Activated gamma-delta T cell (primary cell): ENCODE data around the gene MAN2A2.

Experiments used
- DNase-seq: peaks from one replicate; lab custom pipeline; 2025; lab: John Stamatoyannopoulos, UW

The MAN2A2 gene

GRCh38 chr15:90960298-90961091, 57.4 kb downstream of the MAN2A2 start:
- no peak for DNase-seq

- no peak for DNase-seq
Measured at GRCh38 chr15:90962021-90962420, 58.9 kb downstream of the MAN2A2 start.

GRCh38 chr15:90966262-90966661, 63.2 kb downstream of the MAN2A2 start:
- no peak for DNase-seq

- DNase-seq: no peak
Measured at GRCh38 chr15:90967206-90967605, 64.1 kb downstream of the MAN2A2 start.

- DNase-seq: no peak
Measured at GRCh38 chr15:90968434-90968833, 65.3 kb downstream of the MAN2A2 start.

GRCh38 chr15:90970274-90970673, 67.2 kb downstream of the MAN2A2 start:
- DNase-seq: no peak

GRCh38 chr15:90972133-90972532, 69.0 kb downstream of the MAN2A2 start:
- DNase-seq: no peak
